HG03159 (cell line): ENCODE data around the gene TAS2R30.

Experiments used
- ATAC-seq: cut with Tn5 transposase; IDR thresholded peaks from one replicate; pipeline ENCODE4 v1.9.1; 2021; ENCODE audit warnings: mild to moderate bottlenecking, moderate library complexity; ENCODE audit not compliant: unreplicated experiment

TAS2R30 gene, protein sequence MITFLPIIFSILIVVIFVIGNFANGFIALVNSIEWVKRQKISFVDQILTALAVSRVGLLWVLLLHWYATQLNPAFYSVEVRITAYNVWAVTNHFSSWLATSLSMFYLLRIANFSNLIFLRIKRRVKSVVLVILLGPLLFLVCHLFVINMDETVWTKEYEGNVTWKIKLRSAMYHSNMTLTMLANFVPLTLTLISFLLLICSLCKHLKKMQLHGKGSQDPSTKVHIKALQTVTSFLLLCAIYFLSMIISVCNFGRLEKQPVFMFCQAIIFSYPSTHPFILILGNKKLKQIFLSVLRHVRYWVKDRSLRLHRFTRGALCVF

DNA sequence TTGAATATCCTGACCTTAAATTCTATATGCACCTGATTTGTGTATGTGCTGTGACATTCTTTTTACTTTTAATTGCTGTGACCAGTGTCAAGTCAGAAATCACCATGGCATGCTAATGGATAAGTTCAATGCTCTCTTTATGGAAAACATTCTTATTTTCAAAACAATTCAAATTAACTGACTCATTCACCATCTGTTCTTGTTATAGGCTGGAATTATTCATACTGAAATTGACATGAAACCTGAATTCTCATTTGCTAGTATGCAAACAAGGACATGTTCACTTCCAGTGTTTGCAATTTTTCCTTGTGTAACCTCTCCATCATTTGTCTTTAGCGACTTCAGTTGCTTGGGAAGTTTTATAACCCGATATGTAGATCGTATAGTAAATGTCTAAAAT, at the start of gene TAS2R30:
Gene TAS2R30, minus strand, starts transcription at position 340 of the 400 bp plus-strand sequence. CDS start 400 bp downstream, outside the sequence.
- ATAC-seq = no peak

DNA sequence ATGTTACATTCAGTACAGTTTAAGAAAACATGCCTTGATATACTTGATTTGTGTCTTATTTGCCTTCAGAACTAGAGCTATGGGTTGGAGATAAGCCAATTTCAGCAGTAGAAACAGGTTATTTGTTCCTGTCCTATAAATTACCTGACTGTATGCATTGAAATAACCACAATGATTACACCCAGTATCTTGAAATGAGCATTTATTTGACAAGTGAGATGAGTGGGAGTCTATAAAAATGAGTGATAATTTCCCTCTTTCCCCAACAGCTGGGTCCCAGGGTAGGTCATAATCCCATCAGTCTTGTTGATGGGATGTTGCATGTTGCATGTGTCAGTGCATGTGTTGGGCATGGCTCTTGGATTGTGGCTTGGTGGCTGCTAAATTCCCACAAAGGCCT, 48.6 kb upstream of the TAS2R30 start:
- ATAC-seq = no peak

DNA sequence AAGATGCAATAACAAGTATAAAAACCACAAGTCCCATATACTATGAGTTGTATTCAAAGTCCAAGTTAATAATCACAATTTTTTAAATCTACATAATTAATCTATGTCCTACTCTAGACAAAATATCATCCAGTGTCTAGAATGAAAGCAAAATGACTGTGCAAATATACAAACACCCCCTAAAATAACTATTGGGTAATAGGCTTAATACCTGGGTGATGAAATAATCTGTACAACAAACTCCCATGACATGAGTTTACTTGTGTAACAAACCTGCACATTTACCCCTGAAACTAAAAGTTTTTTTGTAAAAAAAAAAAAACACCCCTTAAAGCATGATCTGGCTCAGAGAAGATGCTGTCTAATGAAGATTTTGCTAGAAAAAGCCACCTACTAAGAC, 48.1 kb upstream of the TAS2R30 start:
- ATAC-seq = no peak

DNA sequence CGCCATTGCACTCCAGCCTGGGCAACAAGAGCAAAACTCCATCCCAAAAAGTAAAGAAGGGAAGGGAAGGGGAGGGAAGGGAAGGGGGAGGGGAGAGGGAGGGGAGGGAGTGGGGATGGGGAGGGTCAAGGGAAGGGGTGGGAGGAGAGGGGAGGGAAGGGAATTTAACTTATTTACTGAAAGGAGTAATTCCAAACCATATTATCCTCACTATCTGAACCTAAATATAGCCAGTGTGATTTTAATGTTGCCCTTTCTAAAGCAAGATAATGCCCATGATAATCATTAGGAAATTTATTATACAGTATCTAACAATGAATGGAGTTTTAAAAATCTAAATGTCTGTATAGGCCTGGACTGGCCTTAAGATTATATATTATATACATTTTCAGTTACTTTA, 43.8 kb upstream of the TAS2R30 start:
- ATAC-seq = no peak

DNA sequence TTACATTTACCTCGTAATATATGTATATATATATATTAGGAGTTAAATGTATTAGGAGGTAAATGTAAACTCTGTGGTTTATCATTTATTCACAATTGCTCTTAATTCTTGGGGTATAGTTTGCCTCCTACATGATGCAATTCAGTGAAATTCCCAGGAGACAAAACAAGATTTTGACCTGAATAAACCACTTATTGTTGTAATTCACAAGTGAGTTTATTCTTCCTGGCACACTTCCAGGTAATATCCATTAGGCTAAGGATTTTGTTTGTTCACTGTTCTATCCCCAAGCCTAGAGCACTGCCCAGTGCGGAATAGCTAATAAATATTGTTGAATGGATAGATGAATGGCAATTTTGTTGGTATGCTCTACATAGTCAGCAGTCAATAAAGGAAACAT, 39.6 kb upstream of the TAS2R30 start:
- no peak for ATAC-seq

DNA sequence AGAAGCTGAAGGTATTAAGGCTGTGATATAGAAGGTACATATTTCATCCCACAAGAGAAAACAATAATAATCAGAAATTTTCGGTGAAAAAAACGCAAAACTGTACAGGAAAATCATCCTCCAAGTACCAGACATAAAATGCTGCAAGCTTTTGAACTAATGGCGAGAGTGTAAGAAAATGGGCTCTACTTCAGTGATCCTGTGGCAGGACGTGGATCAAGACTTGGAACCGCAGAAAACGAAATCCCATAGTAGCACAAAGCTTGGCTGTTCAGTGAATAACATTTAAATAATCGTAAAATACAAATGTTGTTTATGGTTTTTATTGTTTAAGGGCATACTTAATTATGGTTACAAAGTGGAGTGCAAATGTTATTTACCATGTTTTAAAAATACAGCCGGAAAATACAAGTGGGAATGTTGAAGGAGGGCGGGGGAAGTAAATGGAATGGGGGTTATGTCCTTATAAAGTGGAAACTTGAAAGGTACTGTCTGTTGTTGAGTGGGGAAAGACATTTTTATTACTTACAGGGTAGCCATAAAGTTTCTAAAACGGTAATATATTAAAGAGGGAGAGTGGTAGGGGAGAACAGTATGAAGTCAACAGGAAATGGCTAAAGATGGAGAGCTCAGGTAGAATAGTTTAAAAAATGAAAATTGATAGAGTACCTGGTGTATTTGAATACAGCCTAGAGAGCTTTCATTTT, 37.7 kb upstream of the TAS2R30 start:
- no peak for ATAC-seq

DNA sequence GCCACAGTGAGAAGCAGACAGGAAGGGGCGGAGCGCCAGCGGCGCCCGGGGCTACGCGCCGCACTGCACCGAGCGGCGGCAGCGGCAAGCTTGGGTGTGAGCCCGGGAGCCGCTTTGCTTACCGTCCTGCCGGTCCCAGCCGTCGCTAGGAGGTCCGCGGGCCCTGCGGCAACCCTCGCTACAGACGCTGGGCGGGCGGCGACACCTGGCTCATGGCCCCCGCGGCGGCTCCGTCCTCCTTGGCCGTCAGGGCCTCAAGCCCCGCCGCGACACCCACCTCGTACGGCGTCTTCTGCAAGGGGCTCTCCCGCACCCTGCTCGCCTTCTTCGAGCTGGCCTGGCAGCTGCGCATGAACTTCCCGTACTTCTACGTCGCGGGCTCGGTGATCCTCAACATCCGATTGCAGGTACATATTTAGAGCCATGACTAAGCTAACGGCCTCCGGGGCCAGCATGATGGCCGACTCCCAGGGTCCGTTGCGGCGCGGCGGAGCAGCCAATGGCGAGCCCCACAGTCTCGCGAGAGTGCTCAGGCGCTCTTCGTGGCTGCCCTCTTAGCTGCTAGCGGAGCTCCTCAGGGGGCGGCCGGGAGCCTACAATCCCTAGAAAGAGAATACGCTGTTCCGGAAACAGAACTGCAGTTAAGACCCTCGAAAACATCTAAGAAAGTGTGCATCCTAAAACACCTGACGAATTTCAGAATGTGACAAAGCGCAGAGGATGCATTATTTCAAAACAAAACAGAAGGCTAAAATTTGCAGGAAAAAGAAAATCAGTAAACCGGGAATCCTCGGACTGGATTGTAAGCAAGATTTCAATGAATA, 36.9 kb upstream of the TAS2R30 start, which contains the start of gene SMIM10L1:
Gene SMIM10L1, plus strand, starts transcription at position 50 of the 824 bp plus-strand sequence. Its CDS starts 163 bp downstream, at position 213.
- peak; percentile 95 for ATAC-seq

DNA sequence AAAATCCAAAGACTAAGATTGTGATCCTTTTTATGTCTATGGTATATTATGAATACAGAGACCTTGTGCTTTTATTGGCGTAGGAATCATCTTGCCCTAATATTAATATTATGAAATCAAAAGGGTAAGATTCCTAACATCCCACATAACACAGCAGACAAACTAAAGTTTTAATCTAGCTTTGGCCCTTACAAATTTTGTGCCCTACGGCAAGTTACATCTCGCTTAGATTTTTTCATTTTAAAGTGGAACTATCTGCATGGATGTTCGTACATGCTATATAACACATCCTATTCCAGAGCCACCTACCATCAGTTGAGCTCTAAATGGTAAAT, 36.3 kb upstream of the TAS2R30 start:
- ATAC-seq = no peak

DNA sequence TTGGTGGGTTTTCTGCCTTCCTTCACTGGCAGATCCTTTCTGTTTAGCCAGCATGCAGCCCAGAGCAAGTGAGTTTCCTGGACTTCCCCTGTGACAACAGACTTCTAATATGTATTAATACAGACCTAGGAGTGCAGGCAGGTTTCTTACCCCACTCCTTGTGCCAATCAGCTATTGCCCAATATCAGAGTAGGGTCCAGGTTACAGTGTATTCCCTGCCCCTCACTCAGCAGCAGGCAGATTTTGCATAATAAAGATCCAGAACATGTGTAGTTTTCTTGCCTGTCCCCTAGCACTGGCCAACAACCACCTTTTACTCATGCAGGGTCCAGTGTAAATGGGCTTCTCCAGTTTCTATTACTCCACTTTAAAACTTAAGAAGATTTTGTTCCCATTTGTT, 31.9 kb upstream of the TAS2R30 start:
- no peak for ATAC-seq

DNA sequence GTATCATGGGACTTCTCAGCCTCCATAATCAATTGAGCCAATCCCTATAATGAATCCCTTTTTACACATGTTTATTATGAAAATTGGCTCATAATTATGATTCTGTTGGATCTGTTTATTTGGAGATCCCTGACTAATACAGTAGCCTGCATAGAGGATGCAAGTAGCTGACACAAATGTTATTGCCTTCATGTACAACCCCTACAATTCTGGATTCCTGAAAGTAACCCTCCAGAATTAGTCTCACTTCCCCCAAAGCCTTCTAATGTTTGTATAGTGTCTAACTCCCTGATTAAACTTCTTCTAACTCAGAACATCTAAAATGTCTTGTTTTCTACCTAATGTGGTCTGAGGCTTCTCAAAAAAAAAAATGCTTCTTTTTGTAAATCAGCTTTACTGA, 29.9 kb upstream of the TAS2R30 start:
- ATAC-seq = no peak

DNA sequence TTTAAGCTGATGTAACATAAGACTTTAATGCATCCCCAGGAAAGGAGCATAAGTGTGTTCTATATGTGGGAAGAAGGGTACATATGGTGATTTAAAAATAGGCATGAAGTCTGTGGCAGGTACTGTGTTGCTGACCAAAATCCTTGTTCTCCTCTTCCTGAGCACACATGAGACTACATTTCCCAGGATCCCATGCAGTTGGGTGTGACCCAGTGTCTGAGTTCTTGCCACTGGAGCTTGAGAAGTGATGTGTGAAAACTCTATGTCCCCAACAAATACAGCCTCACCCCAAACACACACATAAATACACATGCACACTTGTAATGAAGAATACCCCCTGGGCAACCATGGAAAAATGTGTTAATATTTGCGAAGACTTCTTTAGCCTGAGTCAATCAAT, 28.1 kb upstream of the TAS2R30 start:
- ATAC-seq = no peak

DNA sequence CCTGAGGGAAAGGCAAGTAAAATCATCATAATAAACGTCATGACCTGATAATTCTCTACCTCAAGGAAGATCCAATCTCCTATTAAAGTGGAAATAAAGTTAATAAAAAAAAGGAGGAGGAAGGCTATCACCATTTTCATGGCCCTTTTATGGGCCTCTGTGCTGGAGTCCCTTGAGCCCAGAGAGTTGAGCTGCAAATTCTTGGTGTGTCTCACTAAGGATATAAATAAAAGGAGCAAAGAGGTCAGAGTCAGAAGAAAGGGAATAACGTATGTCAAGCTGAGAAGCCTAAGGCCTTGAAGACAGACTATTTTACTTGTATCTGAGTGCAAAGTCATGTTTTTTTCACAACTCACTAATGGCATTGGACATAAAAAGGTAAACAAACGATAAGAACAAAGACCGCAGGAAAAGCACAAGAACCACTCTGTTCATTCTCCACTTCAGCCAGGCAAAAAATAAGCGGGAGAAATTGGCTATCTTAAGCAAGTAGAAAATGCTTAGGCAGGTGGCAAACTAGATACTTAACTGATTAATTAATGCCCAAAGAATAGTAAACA, 24.5 kb upstream of the TAS2R30 start:
- ATAC-seq = no peak

DNA sequence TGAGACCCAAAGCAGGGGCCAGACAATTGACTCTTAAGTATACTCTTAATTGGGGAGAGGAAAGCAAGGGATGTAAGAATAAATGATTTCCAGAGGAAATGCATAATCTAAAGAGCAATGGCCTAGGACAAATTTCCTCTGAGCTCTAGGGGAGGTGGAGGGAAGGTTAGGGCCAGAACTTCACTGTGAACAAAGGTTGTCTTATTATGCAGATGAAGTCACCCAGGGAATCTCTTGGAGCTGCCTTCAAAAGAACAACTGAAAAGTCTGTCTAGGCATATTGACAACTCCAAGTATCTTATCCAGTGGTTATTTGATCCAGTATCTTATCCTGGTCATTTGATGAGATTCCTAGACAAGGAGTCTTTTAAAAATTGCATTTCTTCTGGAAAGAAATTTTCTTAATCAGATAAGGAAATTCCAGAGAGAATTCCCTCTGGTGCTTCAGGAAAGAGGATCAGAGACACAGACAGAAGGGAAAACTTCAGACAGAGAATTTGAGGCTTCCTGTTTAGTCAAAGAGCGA, 20.0 kb upstream of the TAS2R30 start:
- ATAC-seq = no peak

DNA sequence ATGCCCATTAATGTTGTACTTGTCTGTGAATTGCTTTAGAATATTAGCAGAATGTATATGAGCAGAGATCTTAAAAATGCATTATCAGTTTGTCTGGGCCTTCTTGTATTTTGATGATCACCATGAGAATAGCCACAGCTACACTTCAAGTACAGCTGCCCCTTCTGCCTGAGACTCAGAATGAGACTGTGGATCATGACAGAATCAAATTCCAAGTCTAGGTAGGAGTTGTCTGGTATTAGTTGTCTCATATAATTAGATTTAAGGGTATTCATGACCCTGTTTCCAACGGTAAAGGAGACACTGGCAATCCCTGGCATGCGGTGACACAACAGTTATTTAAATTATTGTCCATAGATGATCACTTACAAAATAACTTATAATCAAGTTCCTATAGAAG, 18.3 kb upstream of the TAS2R30 start:
- no peak for ATAC-seq

DNA sequence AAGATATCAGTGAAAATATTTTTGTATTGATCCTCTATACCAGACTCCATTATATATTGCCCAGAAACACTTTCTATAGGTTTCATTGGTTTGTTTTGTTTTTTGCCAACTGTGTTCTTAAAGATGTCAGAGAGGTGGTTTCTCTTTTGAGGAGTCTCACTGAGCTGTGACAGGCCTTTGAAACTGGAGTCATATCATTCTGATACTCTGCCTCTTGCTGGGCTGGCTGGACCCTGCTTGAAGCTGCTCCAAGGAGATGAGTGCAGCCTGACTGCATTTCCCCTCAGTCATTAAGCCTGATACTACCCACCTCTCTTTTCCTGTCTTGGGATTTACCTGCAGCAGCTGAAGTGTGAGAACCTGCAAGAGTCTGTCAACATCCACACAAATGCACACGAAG, 16.4 kb upstream of the TAS2R30 start:
- no peak for ATAC-seq

DNA sequence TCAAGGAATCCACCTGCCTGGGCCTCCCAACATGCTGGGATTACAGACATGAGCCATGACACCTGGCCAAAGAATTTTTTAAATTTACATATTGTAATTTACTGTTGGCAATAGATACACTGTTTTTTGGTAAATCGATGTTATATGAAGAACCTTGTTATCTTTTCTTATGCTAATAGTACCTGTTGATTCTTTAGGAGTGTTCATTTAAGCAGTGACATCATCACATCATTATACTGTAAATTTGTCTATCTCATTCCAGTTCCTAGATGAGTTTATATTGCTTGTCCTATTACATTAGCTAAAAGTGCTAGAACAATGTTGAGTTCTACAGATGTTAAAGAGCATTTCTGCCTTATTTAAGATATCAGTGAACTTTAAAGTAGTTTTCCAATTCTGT, 13.0 kb upstream of the TAS2R30 start:
- no peak for ATAC-seq

DNA sequence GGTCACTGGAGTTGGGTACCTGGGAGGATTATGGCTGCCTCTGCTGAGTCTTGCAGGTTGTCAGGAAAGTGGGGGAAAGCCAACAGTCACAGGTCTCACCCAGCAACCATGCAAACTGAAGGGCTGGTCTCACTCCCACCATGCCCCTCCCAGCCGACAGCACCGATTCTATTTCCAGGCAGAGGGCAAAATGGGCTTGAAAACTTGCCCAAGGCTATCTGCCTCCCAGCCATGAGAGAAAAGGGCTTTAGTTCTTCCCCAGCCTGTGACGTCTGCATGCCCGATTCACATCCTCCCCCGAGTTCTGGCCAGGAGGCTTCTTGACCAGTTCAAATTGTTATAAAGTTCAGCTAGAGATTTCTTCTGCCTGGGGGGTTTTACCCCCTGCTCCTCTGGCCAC, 9.9 kb upstream of the TAS2R30 start:
- no peak for ATAC-seq

DNA sequence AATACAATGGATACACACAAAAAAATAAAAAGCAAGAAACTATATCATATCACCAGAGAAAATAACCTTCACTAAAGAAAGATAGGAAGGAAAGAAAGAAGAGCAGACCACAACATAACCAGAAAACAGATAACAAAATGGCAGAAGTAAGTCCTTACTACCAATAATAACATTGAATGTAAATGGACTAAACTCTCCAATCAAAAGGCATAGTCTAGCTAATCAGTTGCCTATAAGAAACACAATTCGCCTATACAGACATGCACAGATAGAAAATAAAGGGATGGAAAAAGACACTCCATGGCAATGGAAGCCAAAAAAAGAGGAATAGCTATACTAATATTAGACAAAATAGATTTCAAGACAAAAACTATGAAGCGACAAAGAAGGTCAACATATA, 8.9 kb upstream of the TAS2R30 start:
- no peak for ATAC-seq

DNA sequence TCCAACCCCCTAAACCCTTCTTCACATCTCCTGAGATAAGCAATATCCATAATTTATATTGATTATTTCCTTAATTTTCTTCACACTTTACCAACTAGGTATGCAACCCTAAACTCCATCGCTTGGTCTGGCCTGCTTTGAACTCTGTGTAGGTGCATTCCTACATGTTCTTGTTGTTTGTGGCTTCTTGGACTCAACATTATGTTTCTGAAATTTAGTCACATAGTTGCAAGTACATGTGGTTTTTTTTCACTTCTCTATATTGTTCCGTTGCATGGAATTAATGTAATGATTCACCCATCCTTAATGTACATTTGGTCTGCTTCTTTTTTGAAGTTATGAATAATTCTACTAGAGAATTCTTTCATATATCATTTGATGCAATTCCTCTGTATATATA, 1.6 kb upstream of the TAS2R30 start:
- ATAC-seq = peak; percentile 66

DNA sequence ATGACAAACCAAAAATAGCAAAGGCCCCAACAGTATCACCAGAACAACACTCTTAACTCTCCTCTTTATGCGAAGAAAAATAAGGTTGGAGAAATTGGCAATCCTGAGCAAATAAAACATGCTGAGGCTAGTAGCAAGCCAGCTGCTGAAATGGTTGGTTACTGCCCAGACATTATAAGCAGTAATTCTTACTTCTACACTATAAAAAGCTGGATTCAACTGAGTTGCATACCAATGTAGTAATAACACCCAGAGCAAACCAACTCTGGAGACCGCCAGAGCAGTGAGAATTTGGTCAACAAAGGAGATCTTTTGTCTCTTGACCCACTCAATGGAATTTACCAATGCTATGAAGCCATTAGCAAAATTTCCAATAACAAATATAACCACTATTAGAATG, 628 bp downstream of the TAS2R30 start:
- ATAC-seq = no peak

DNA sequence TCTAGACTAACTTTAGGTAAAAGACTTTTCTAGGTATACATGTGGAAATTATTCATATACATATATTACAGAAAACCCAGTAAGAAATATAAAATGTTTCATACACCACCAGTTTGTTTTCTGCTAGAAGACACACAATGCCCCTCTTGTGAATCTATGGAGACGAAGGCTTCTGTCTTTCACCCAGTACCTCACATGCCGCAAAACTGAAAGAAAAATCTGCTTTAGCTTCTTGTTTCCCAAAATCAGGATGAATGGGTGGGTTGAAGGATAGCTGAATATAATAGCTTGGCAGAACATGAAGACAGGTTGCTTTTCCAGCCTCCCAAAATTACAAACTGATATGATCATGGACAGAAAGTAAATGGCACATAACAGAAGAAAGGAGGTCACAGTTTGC, 1.3 kb downstream of the TAS2R30 start:
- no peak for ATAC-seq
